ENCODE data around the gene MSI2.

DNA sequence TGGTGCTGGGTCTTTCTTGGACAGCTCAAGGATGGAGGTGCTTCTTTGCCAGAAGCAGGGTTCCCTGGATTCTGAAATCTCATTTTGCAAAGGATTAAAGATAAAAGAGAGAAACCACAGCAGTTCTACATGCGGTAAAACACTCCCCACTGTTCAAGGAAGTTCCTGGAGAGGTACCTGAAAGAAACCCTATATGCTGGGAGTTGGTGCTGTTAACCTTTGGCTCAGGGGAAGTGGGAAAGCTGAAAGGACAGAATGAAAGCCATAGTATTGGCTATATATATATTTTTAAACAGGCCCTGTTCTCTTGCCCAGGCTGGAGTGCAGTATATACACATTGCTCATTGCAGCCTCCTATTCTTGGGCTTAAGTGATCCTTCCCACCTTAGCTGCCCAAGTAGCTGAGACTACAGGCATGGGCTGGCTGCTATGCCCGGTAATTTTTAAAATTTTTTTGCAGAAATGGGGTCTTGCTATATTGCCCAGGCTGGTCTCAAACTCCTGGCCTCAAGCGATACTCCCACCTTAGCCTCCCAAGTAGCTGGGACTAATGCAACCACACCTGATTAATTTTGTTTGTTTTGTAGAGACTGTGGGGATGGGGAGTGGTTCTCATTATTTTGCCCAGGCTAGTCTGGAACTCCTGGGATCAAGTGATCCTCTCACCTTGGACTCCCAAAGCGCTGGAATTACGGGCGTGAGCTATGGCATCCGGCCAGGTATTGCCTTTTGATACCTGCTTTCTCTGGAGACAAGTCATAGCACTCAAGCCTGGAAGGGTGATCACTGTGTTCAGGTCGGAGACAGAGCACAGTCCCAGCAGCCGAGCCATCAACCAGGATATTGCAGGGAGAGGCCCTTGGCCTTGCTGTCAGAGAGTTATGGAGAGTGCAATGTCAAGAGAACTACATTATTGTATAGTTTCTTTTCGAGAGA, 55.2 kb downstream of the MSI2 start:
- TF ChIP-seq, protein P1, sequence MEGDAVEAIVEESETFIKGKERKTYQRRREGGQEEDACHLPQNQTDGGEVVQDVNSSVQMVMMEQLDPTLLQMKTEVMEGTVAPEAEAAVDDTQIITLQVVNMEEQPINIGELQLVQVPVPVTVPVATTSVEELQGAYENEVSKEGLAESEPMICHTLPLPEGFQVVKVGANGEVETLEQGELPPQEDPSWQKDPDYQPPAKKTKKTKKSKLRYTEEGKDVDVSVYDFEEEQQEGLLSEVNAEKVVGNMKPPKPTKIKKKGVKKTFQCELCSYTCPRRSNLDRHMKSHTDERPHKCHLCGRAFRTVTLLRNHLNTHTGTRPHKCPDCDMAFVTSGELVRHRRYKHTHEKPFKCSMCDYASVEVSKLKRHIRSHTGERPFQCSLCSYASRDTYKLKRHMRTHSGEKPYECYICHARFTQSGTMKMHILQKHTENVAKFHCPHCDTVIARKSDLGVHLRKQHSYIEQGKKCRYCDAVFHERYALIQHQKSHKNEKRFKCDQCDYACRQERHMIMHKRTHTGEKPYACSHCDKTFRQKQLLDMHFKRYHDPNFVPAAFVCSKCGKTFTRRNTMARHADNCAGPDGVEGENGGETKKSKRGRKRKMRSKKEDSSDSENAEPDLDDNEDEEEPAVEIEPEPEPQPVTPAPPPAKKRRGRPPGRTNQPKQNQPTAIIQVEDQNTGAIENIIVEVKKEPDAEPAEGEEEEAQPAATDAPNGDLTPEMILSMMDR (conservative IDR thresholded peaks at IDR 0.05; ENCODE audit: low read length): no peak
- no peak for TF ChIP-seq EZH2phosphoT487 (IDR thresholded peaks at IDR 0.05; ENCODE audit: borderline replicate concordance, low read depth, low read length)
